GF-D8 (cell line): ENCODE data around the gene LYPD6.

Source experiments
- DNase-seq: peaks from one replicate; lab custom pipeline; 2025; lab: John Stamatoyannopoulos, UW

The LYPD6 gene

GRCh38 chr2:149409506-149409905 is 79.1 kb downstream of the LYPD6 start:
- DNase-seq = no peak

GRCh38 chr2:149410701-149411484 is 80.5 kb downstream of the LYPD6 start:
- no peak for DNase-seq

GRCh38 chr2:149413487-149413886 is 83.1 kb downstream of the LYPD6 start:
- no peak for DNase-seq

DNA sequence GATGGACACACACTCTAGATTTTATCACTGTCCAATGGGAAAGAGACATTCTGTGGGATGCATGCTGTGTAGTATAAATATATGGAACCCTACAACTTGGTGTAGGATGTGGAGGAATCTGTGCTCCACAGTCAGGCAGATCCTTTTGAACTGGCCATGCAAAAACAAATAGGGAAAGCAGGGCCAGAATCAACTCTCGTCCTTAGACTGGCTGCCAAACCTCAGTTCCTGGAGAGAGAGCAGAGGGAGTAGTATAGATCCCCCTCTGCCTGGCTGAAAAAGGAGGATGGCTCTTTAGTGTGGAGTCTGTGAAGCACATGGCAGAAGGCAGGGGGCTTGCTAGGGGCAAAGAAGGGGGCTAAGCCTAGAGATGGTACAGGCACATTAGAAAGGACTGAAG is 84.7 kb downstream of the LYPD6 start:
- DNase-seq = no peak

GRCh38 chr2:149418065-149418464 is 87.7 kb downstream of the LYPD6 start:
- DNase-seq = no peak

GRCh38 chr2:149420053-149420963 is 89.9 kb downstream of the LYPD6 start:
- no peak for DNase-seq

DNA sequence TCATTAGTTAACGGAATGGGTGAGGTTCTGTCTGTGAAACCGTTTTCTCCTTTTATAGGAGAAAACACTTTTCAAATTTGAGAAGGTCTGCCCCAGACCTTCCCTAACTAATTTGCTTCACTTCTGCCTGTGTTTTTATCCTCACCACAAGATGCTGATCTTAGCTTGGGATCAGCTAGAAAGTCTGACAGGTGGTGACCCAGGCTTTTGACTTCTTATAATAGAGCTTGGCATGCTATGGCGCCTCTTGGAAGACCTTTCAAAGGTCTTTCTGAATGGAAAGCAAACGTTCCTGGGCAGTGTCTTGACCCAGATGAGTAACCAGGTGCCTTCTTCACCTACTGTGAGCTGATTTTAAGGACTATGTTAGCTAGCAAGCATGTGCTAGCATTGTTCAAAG is 91.4 kb downstream of the LYPD6 start:
- no peak for DNase-seq

GRCh38 chr2:149422337-149422990 is 92.1 kb downstream of the LYPD6 start:
- DNase-seq = no peak

- DNase-seq = no peak
Observed at GRCh38 chr2:149422991-149423338, 92.6 kb downstream of the LYPD6 start.

GRCh38 chr2:149423630-149424029 is 93.2 kb downstream of the LYPD6 start:
- no peak for DNase-seq

DNA sequence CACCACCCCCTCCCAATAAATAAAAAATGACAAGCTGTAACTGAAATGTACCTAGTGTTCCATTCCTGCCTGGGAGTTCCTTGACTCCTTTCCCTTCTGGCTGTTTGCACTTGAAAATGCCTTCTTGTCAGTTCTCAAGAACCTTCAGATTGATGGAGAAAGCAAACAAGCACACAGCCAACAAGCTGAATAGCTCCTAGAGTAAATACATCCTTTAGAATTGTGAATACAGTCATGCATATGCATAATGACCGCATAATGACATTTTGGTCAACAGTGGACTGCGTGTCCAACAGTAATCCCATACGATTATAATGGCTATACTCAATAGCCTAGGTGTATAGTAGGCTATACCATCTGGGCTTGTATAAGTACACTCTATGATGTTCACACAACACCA is 97.0 kb downstream of the LYPD6 start:
- DNase-seq = no peak

GRCh38 chr2:149428783-149429182 is 98.4 kb downstream of the LYPD6 start:
- DNase-seq = no peak

DNA sequence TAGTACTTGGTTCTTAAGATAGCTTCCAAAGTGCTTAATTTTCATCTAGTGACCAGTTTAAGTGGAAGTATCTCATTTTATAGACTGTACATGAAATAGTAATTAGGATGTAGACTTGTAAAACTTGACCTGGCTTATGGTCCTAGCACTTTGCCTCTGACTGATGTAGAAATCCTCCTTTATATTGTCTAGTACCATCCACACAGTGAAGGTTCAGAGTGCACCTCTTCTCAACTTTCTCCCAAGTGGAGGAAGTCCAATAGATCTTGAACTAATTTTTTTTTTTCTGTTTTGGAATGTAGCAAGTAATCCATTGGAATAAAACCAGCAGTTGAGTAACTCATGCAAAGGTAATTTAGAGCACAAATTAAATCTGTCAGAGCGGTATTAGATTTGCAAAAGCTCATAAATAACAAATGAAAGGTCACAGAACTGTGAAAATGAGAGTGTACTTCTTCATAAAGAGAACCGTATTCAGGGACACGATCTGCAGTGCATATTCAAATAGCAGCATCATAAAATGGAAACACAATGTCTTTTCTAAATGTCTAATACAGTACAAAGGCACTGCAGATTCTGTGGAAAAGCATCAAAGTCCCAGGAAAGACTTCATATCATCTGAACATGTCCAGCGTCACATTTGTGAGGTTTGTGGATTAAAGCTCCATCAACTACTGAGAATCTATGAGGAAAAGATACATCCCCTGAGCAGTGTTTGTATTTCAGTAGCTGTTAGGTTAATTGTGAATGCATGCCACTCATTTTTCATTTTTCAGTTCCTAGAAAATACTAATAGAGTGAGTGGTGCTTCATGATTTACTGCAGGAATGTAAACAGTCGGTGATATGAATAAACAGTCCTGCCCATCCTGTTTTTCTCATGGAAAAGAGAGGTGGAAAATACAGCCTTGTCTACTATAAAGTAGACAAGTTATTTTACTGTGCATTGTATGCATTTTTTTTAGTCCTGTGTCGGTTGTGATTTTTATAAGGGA is 100.7 kb downstream of the LYPD6 start:
- DNase-seq = no peak

DNA sequence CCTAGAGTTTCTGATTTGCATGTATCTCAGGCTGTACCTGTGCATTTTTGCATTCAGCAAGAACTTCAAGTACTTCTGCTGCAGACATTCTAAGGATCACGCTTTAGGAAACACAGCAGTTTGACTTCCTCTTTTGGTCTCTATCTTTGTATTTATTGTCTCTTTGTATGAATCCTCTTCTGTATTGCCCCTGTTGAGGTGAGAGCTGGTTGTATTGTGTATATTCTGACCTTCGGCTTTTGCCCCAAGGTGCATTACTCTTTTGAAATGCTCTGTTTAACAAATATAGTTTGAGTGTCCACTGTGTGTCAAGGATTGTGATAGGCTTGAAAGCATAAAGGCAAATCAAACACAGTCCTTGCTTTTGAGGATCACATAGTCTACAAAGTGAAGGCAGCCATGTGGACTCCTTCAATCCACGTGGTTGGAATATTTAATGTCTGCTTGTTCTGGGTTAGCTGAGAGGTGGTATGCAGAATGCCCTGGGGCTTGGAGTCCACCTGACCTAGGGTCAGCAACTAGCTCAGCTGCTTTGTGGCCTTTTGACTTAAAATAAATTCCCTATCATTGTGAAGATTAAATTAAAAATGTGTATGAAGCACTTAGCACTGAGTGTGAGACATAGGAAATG is 108.1 kb downstream of the LYPD6 start:
- no peak for DNase-seq

GRCh38 chr2:149441255-149441654 is 110.9 kb downstream of the LYPD6 start:
- DNase-seq = no peak

- no peak for DNase-seq
Observed at GRCh38 chr2:149442346-149442745, 112.0 kb downstream of the LYPD6 start.

DNA sequence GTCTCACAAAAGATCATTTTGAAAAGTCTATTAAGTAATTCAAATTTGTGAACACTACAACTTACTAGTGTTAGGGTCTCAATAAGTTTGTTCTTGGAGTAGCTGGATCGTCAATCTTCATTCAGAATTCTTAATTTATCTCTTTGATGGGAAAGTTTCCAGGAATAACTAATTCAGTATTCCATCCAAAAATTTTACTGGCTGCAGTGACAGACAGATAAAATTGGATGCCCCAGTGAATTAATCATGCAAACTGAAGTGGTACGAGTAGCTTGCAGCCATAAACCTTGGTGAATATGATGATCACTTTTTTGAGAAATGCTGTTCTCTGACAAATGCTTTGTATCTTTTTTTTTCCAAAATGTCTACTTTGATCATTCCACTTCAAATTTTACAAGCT is 112.8 kb downstream of the LYPD6 start:
- DNase-seq = no peak

DNA sequence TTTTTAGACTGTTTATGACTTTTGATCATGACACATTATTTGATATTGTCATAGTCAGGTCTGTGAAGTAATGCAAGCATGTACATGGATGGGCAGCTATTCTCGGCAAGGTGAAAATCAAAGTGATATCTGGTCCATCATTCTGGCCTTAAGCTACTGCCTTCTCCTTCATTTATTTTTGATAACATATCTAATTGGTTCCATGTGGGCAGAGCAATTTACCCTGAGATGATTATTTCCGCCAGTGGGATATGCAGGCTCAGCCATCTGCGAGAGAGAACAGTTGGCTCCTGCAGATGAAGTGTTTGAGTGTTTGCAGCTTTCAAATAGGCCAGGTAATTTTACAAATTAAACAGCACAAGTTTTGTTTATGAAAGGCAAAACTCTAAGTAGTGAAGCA is 116.4 kb downstream of the LYPD6 start:
- DNase-seq = no peak

DNA sequence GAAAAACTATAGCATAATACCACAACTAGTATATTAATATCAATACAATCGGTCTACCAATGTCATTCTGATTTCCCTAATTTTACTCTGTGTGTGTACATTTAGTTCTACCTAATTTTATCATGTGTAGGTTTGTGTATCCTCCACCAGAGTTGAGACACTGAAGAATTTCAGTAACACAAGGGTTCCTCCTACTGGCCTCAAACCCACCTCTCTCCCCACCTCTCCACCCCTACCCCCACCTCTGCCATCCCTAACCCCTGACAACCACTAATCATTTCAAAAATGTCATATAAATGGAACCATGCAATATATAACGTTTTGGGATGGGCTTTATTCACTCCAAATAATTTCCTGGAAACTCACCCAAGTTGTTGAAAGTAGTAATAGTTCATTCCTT is 117.9 kb downstream of the LYPD6 start:
- no peak for DNase-seq

GRCh38 chr2:149449017-149449416 is 118.6 kb downstream of the LYPD6 start:
- DNase-seq = no peak
